OCI-LY3 (cell line): ENCODE data around the gene ANKS1B.
"Not testable (repeated sequence)": the region's sequence is repeated elsewhere in the genome, so short reads cannot be mapped to it uniquely, and the experiment has no call there.

Source experiments
- H2AFZ ChIP-seq: fragments of 200-600, 300-600 bp; shearing (Covaris generic); 2 replicates; pipeline ENCODE4 v1.6.0; 2014; ENCODE audit warnings: antibody characterized with exemption, low read depth, low read length
- H3K27ac ChIP-seq: fragments of 200-600, 300-600 bp; sonication (generic); 2 replicates; pipeline ENCODE4 v1.5.1; 2014; ENCODE audit warnings: mild to moderate bottlenecking, low read length, moderate library complexity, mixed read lengths
- H3K27me3 ChIP-seq: fragments of 200-600, 300-600 bp; sonication (generic); 2 replicates; pipeline ENCODE4 v1.6.1; 2014; ENCODE audit warnings: low read depth, low read length, mixed read lengths
- H3K36me3 ChIP-seq: fragments of 200-600, 300-600 bp; sonication (generic); replicated peaks from 2 replicates; pipeline ENCODE3; 2014; ENCODE audit warnings: low read depth, low read length, mixed read lengths
- H3K4me1 ChIP-seq: fragments of 300-600, 200-600 bp; sonication (generic); 2 replicates; pipeline ENCODE4 v1.6.1; 2014; ENCODE audit warnings: low read length, mixed read lengths
- H3K4me2 ChIP-seq: fragments of 200-600, 300-600 bp; sonication (generic); 2 replicates; pipeline ENCODE4 v1.6.1; 2014; ENCODE audit warnings: low read length, mixed read lengths
- H3K4me3 ChIP-seq: fragments of 300-600, 200-600 bp; sonication (generic); 2 replicates; pipeline ENCODE4 v1.5.1; 2014; ENCODE audit warnings: antibody characterized with exemption, mild to moderate bottlenecking, low read length, moderate library complexity
- H3K79me2 ChIP-seq: fragments of 300-600, 200-600 bp; shearing (Covaris generic); 2 replicates; pipeline ENCODE4 v1.6.1; 2014; ENCODE audit warnings: mild to moderate bottlenecking, low read length, mixed read lengths
- H3K9ac ChIP-seq: fragments of 300-600, 200-600 bp; shearing (Covaris generic); 2 replicates; pipeline ENCODE4 v1.6.0; 2014; ENCODE audit warnings: mild to moderate bottlenecking, low read length, moderate library complexity
- H3K9me3 ChIP-seq: fragments of 200-600, 300-600 bp; shearing (Covaris generic); 2 replicates; pipeline ENCODE4 v1.6.1; 2014; ENCODE audit warnings: low read length, mixed read lengths; ENCODE audit not compliant: insufficient read depth
- H4K20me1 ChIP-seq: fragments of 200-600, 300-600 bp; sonication (generic); 2 replicates; pipeline ENCODE4 v1.6.1; 2016; ENCODE audit warnings: low read length, mixed read lengths; ENCODE audit not compliant: insufficient read depth
- EZH2phosphoT487 ChIP-seq: fragments of 200-600 bp; shearing (Covaris generic); IDR thresholded peaks from 2 replicates; pipeline ENCODE4 v1.6.1; 2018; ENCODE audit warnings: antibody characterized with exemption, mixed run types, low read depth
- TF ChIP-seq, protein P1 (sequence below): fragments of 200-600, 300-600 bp; sonication (generic); IDR thresholded peaks from 2 replicates; pipeline ENCODE4 v1.5.1; 2014; ENCODE audit warnings: antibody characterized with exemption, low read length, low read depth

ANKS1B gene

DNA sequence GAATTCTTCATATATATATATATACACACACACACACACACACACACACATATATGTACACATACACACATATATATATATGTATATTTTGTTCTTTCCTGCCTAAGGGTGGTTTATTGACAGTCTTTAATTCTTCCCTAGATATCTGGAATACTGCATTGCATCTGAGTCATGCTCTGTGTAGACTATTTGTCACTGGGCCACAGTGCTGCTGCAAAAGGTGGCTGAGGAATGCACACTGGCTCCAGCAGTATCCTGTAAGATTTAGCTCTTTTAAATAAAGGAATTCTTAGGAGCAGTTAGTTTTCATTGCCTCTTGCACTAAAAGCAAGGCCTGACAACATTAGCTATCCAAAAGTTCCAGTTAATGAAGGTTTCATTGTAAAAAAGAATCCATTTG, 1138.8 kb downstream of the ANKS1B start:
- Histone ChIP-seq H3K9ac (no peak overlapping the region), H3K27me3 (peaks cover 13% of the 10 kb centered on the region; the same call in 1 of the 2 replicates), H3K79me2 (no peaks in the 10 kb centered on the region), H3K36me3 (no peaks in the 10 kb centered on the region), H3K4me2 (no peak overlapping the region), H3K4me3 (no peak overlapping the region), H3K4me1 (no peaks in the 10 kb centered on the region), H3K9me3 (no peaks in the 10 kb centered on the region), H2AFZ (no peak overlapping the region), H3K27ac (no peak overlapping the region), H4K20me1 (no peaks in the 10 kb centered on the region)
- TF ChIP-seq, protein P1, sequence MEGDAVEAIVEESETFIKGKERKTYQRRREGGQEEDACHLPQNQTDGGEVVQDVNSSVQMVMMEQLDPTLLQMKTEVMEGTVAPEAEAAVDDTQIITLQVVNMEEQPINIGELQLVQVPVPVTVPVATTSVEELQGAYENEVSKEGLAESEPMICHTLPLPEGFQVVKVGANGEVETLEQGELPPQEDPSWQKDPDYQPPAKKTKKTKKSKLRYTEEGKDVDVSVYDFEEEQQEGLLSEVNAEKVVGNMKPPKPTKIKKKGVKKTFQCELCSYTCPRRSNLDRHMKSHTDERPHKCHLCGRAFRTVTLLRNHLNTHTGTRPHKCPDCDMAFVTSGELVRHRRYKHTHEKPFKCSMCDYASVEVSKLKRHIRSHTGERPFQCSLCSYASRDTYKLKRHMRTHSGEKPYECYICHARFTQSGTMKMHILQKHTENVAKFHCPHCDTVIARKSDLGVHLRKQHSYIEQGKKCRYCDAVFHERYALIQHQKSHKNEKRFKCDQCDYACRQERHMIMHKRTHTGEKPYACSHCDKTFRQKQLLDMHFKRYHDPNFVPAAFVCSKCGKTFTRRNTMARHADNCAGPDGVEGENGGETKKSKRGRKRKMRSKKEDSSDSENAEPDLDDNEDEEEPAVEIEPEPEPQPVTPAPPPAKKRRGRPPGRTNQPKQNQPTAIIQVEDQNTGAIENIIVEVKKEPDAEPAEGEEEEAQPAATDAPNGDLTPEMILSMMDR = no peak
- TF ChIP-seq EZH2phosphoT487 = no peak

DNA sequence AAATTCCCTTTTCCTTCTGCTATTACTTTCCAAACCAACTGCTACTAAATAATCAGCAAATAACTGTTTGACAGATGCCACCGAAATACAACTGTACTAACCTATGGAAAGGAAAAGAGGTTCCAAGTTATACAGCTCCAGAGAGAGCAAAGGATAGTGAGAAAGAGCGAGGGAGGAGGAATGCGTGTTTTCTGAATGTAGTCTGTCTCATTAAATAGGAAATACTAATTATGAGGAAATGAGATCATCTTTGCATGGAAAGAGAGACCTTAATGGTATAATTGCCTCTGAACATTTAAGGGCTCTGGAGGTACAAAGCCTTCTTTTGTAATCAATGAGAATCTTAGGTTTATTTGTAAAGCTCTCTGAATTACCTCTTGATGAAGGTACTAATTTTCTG, 1144.4 kb downstream of the ANKS1B start:
- no peak overlapping the region for H3K4me2 ChIP-seq
- H3K79me2 ChIP-seq = no peaks in the 10 kb centered on the region
- peaks cover 53% of the 10 kb centered on the region for H3K27me3 ChIP-seq
- H3K4me1 ChIP-seq = no peaks in the 10 kb centered on the region
- no peak overlapping the region for H3K27ac ChIP-seq
- no peak overlapping the region for H2AFZ ChIP-seq
- no peaks in the 10 kb centered on the region for H4K20me1 ChIP-seq
- H3K9ac ChIP-seq = no peak overlapping the region
- TF ChIP-seq EZH2phosphoT487 = no peak
- TF ChIP-seq, protein P1 = no peak
- no peaks in the 10 kb centered on the region for H3K9me3 ChIP-seq
- no peaks in the 10 kb centered on the region for H3K36me3 ChIP-seq
- H3K4me3 ChIP-seq = no peak overlapping the region

- Histone ChIP-seq H3K27me3 (peaks cover 54% of the 10 kb centered on the region), H3K9ac (no peak overlapping the region), H3K4me2 (no peak overlapping the region), H3K4me1 (no peaks in the 10 kb centered on the region), H3K4me3 (no peak overlapping the region), H3K79me2 (no peaks in the 10 kb centered on the region), H3K9me3 (no peaks in the 10 kb centered on the region), H2AFZ (no peak overlapping the region), H4K20me1 (no peaks in the 10 kb centered on the region), H3K27ac (no peak overlapping the region), H3K36me3 (no peaks in the 10 kb centered on the region)
- TF ChIP-seq EZH2phosphoT487 = no peak
- TF ChIP-seq, protein P1 = no peak
Observed at GRCh38 chr12:98838231-98838647, 1146.5 kb downstream of the ANKS1B start.

DNA sequence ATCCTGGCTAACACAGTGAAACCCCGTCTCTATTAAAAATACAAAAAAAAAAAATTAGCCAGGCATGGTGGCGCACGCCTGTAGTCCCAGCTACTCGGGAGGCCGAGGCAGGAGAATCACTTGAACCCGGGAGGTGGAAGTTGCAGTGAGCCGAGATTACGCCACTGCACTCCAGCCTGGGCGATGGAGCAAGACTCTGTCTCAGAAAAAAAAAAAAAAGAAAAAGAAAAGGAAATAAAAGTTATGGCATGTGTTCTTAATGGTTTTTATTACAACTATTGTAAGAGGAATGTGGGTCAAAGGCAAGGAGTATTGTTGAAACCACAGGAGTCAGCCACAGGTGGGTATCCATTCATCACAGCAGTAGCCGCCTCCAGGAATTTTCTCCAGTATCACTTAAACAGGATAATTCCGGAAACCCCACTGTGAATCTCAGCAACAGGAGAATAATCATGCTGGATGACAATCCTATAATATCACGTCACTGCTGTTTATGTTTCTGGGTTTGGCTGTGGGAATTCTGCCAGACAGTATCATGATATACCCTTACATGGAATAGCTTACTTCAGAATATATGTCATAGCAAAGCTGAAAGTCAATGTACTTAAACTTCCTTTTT, 1147.5 kb downstream of the ANKS1B start:
- not testable (repeated sequence) for H2AFZ ChIP-seq, H3K4me3 ChIP-seq, H3K9me3 ChIP-seq

DNA sequence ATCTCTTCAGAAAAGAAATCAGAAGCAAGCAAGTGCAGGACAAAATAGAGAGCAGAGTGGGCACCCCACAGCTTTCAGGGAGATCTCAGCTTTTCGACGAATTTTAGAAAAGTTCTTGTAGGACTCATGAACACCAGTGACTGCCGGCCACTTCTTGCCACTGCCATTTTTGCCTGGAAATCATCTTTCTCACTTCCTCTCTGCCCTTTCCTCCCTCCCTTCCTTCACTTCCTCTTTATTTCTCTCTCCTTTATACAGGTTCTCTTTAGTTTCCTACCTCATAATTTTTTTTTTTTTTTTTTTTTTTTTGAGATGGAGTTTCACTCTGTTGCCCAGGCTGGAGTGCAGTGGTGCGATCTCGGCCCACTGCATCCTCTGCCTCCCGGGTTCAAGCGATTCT, 1154.1 kb downstream of the ANKS1B start:
- no peaks in the 10 kb centered on the region for H4K20me1 ChIP-seq
- no peaks in the 10 kb centered on the region for H3K36me3 ChIP-seq
- H3K9me3 ChIP-seq = no peaks in the 10 kb centered on the region
- peaks cover 24% of the 10 kb centered on the region for H3K27me3 ChIP-seq
- no peak overlapping the region for H3K4me2 ChIP-seq
- H3K4me3 ChIP-seq = no peak overlapping the region
- H3K27ac ChIP-seq = no peak overlapping the region
- H3K4me1 ChIP-seq = peaks cover 2% of the 10 kb centered on the region
- no peaks in the 10 kb centered on the region for H3K79me2 ChIP-seq
- no peak overlapping the region for H3K9ac ChIP-seq
- no peak overlapping the region for H2AFZ ChIP-seq
- no peak for TF ChIP-seq EZH2phosphoT487
- TF ChIP-seq, protein P1 = no peak

More for the DNA sequence above, 1147.5 kb downstream of the ANKS1B start:
- not testable (repeated sequence) for H3K4me2 ChIP-seq, H3K79me2 ChIP-seq, H3K36me3 ChIP-seq, H3K4me1 ChIP-seq, H4K20me1 ChIP-seq, H3K9ac ChIP-seq, H3K27ac ChIP-seq
- H3K27me3 ChIP-seq = peaks cover 54% of the 10 kb centered on the region
